Tibial nerve (tissue), 3 donors: ENCODE data around the gene SELENBP1.

Experiments used
- CTCF ChIP-seq, 5 experiments: fragments of 200-600 bp in 3 of 5; fragments of 450-650 bp in 2 of 5; sonication (generic) in 3 of 5; IDR thresholded peaks; one replicate each; pipeline ENCODE4 v1.5.1; 2016 to 2019; ENCODE audit warnings: antibody characterized with exemption in 5 of 5, mild to moderate bottlenecking in 3 of 5, moderate library complexity in 2 of 5
- POLR2A ChIP-seq, 2 donors: fragments of 450-650 bp; IDR thresholded peaks; one replicate each; pipeline ENCODE4 v1.6.1; 2017; ENCODE audit warnings: antibody characterized with exemption in 2 of 2, mild to moderate bottlenecking in 2 of 2, moderate library complexity in 2 of 2

- TF ChIP-seq CTCF (IDR thresholded peaks at IDR 0.05) (no peak), POLR2A (IDR thresholded peaks at IDR 0.05) (no peak)
These were observed 53.5 kb downstream of the SELENBP1 start for GRCh38 chr1:151318975-151319374.
